Colonic mucosa (tissue), 4 donors: Measurements from ENCODE around the gene HYAL4. TPM values are rescaled to one million over a fixed set of nuclear protein-coding genes. Genes with fewer than 3 reads are reported as not detected.
"Not testable (repeated sequence)": the region's sequence is repeated elsewhere in the genome, so short reads cannot be mapped to it uniquely, and the experiment has no call there.

Source experiments
- DNase-seq: peaks from one replicate; pipeline ENCODE4 v3.0.0-alpha.2; 2020
- H3K27ac ChIP-seq: fragments of 200-600 bp; one replicate; pipeline ENCODE4 v1.8.0; 2021
- H3K27me3 ChIP-seq: fragments of 200-600 bp; one replicate; pipeline ENCODE4 v1.8.0; 2021
- H3K36me3 ChIP-seq: fragments of 200-600 bp; one replicate; pipeline ENCODE4 v1.8.0; 2021
- H3K4me1 ChIP-seq: fragments of 200-600 bp; one replicate; pipeline ENCODE4 v1.8.0; 2021; ENCODE audit warnings: mild to moderate bottlenecking
- H3K4me3 ChIP-seq: fragments of 200-600 bp; one replicate; pipeline ENCODE4 v1.8.0; 2021
- H3K9ac ChIP-seq, 2 donors: one replicate each; pipeline ENCODE4 v1.7.0; 2013; ENCODE audit warnings: control low read depth in 2 of 2, low read depth in 2 of 2, low read length in 2 of 2
- H3K9me3 ChIP-seq: fragments of 200-600 bp; one replicate; pipeline ENCODE4 v1.8.0; 2021
- intact Hi-C: fragments of 100-400 bp; cut with DNase I; formaldehyde crosslinking; loops from one replicate; pipeline ENCODE4 v1.14.1; 2022
- total RNA-seq, 2 donors: library from RNA; stranded (reverse); fragmentation: NEBNext Ultra II Directional in 1 of 2; extraction: Animal tissue kit (Norgen Biotek cat#: 25700) in 1 of 2; gene quantifications; one replicate each; pipeline ENCODE4 v1.2.1, GENCODE V29; 2021
- TF ChIP-seq, protein P1 (sequence below): fragments of 200-600 bp; IDR thresholded peaks from one replicate; pipeline ENCODE4 v1.8.0; 2022; ENCODE audit warnings: antibody characterized with exemption, mild to moderate bottlenecking
- donor health status: healthy.
- donor health status: DM: no; HTN: no; CAD: no.
- donor health status: DM: no; HTN: no; CAD: no.

Gene HYAL4
- total RNA-seq, 2 donors from 2014 or later, result not detected

DNA sequence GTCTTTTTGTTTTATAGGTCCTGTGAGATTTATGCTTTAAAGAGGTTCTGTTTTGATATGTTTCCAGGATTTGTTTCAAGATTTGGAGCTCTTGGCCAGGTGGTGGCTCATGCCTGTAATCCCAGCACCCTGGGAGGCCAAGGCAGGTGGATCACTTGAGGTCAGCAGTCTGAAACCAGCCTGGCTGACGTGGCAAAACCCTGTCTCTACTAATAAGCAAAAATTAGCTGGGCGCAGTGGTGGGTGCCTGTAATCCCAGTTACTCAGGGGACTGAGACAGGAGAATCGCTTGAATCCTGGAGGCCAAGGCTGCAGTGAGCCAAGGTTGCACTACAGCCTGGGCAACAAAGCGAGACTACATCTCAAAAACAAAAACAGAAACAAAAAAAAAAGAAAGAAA, 8.3 kb upstream of the HYAL4 start:
- H3K27ac ChIP-seq, result no peak overlapping the region
- no peaks in the 10 kb centered on the region for H3K36me3 ChIP-seq
- no peaks in the 10 kb centered on the region for H3K9me3 ChIP-seq
- TF ChIP-seq, protein P1, sequence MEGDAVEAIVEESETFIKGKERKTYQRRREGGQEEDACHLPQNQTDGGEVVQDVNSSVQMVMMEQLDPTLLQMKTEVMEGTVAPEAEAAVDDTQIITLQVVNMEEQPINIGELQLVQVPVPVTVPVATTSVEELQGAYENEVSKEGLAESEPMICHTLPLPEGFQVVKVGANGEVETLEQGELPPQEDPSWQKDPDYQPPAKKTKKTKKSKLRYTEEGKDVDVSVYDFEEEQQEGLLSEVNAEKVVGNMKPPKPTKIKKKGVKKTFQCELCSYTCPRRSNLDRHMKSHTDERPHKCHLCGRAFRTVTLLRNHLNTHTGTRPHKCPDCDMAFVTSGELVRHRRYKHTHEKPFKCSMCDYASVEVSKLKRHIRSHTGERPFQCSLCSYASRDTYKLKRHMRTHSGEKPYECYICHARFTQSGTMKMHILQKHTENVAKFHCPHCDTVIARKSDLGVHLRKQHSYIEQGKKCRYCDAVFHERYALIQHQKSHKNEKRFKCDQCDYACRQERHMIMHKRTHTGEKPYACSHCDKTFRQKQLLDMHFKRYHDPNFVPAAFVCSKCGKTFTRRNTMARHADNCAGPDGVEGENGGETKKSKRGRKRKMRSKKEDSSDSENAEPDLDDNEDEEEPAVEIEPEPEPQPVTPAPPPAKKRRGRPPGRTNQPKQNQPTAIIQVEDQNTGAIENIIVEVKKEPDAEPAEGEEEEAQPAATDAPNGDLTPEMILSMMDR, result no peak
- intact Hi-C loops, result no loop called here
- H3K4me3 ChIP-seq, result no peak overlapping the region
- no peak overlapping the region for H3K9ac ChIP-seq
- no peaks in the 10 kb centered on the region for H3K4me1 ChIP-seq
- no peaks in the 10 kb centered on the region for H3K27me3 ChIP-seq
- no peak for DNase-seq

DNA sequence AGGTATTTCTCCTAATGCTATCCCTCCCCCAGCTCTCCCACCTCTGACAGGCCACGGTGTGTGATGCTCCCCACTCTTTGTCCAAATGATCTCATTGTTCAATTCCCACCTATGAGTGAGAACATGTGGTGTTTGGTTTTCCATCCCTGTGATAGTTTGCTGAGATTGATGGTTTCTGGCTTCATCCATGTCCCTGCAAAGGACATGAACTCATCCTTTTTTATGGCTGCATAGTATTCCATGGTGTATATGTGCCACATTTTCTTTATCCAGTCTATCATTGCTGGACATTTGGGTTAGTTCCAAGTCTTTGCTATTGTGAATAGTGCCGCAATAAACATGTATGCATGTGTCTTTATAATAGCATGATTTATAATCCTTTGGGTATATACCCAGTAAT, 5.9 kb upstream of the HYAL4 start:
- H3K4me3 ChIP-seq, H3K27ac ChIP-seq, H3K9ac ChIP-seq, intact Hi-C loops, H3K4me1 ChIP-seq, H3K9me3 ChIP-seq, H3K27me3 ChIP-seq, DNase-seq, H3K36me3 ChIP-seq: not testable (repeated sequence)

DNA sequence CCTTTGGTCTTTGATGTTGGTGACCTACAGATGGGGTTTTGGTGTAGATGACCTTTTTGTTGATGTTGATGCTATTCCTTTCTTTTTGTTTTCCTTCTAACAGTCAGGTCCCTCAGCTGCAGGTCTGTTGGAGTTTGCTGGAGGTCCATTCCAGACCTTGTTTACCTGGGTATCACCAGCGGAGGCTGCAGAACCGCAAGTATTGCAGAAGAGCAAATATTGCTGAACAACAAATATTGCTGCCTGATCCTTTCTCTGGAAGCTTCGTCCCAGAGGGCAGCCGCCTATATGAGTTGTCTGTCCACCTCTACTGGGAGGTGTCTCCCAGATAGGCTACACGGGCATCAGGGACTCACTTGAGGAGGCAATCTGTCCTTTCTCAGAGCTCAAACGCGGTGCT, 827 bp upstream of the HYAL4 start:
- DNase-seq, H3K9me3 ChIP-seq, H3K36me3 ChIP-seq, H3K4me1 ChIP-seq, H3K27ac ChIP-seq, intact Hi-C loops, H3K9ac ChIP-seq, H3K4me3 ChIP-seq, H3K27me3 ChIP-seq: not testable (repeated sequence)

DNA sequence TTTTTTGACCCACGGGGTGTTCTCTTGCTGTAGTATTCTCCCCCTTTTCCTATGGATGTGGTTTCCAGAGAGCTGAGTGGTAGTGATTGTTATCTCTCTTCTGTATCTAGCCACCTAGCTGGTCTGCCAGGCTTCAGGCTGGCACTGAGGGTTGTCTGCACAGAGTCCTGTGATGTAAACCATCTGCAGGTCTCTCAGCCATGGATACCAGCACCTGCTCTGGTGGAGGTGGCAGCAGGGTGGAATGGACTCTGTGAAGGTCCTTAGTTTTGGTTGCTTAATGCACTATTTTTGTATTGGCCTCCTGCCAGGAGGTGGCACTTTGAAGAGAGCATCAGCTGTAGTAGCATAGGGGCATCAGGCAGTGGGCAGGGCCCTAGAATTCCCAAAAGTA, 851 bp downstream of the HYAL4 start:
- no peak overlapping the region for H3K9ac ChIP-seq
- DNase-seq, result no peak
- no peaks in the 10 kb centered on the region for H3K9me3 ChIP-seq
- no peaks in the 10 kb centered on the region for H3K4me1 ChIP-seq
- no peak overlapping the region for H3K27ac ChIP-seq
- intact Hi-C loops, result no loop called here
- H3K27me3 ChIP-seq, result no peaks in the 10 kb centered on the region
- H3K4me3 ChIP-seq, result no peak overlapping the region
- no peaks in the 10 kb centered on the region for H3K36me3 ChIP-seq
- TF ChIP-seq, protein P1, result no peak

DNA sequence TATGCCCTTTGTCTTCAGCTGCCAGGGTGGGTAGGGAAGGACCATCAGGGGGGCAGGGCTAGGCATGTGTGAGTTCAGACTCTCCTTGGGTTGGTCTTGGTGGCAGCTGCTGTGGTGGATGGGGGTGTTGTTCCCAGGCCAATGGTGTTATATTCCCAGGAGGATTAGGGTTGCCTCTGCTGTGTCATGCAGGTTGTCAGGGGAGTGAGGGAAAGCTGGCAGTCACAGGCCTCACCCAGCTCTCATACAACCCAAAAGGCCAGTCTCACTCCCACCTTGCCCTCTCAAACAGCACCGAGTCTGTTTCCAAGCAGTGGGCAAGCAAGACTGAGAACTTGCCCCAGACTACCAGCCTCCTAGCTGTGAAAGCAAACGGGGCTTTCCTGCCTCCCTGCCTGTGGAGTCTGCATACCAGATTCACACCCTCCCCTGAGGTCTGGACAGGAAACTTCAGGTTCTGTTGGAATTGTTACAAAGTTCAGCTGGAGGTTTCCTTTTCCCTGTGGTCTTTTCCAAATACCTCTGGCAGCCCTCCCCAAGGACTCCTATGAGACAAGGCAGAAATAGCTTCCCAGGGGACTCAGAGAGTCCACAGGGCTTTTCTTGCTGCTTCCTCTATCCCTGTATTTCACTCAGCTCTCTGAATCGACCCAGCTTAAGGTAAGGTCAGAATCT, 1.4 kb downstream of the HYAL4 start:
- H3K9ac ChIP-seq, result no peak overlapping the region
- intact Hi-C loops, result no loop called here

DNA sequence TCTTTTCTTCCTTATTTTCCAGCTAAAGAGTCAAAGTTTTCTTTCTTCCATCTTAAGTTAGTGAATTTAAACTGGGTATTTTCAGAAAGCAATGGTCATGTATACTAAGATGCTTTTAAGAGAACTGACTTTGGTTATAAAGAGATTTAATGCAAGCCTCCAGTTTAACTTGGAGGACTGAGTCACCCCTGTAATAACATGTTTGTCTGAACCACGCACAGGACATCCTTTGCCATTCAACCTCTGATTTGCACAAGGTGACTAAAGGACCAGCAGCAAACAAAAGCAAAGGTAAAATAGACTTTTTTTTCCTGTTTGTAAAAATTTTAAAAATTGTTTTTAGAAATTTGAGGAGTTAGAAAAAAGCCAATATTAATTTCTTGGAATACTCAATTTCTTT, 2.9 kb downstream of the HYAL4 start:
- no peak overlapping the region for H3K4me3 ChIP-seq
- no peak for DNase-seq
- intact Hi-C loops, result no loop called here

More for the DNA sequence above, 1.4 kb downstream of the HYAL4 start:
- H3K27me3 ChIP-seq, result no peaks in the 10 kb centered on the region
- H3K9me3 ChIP-seq, result no peaks in the 10 kb centered on the region
- H3K36me3 ChIP-seq, result no peaks in the 10 kb centered on the region
- DNase-seq, result no peak
- no peak overlapping the region for H3K27ac ChIP-seq
- H3K4me1 ChIP-seq, result no peaks in the 10 kb centered on the region
- H3K4me3 ChIP-seq, result no peak overlapping the region
- TF ChIP-seq, protein P1, result no peak

More for the DNA sequence above, 2.9 kb downstream of the HYAL4 start:
- H3K27me3 ChIP-seq, result no peaks in the 10 kb centered on the region
- H3K9me3 ChIP-seq, result no peaks in the 10 kb centered on the region
- H3K27ac ChIP-seq, result no peak overlapping the region
- H3K36me3 ChIP-seq, result no peaks in the 10 kb centered on the region
- no peaks in the 10 kb centered on the region for H3K4me1 ChIP-seq
- TF ChIP-seq, protein P1, result no peak
- H3K9ac ChIP-seq, result no peak overlapping the region
